H9 (cell line): ENCODE measurements around the gene MRPL27. TPM values are rescaled to one million over a fixed set of nuclear protein-coding genes. Genes with fewer than 3 reads are reported as not detected.

Experiments used
- DNase-seq: peaks from one replicate; pipeline ENCODE4 v3.0.0-alpha.2; 2017
- H2AFZ ChIP-seq: one replicate; pipeline ENCODE4 v1.6.1; 2013; ENCODE audit warnings: mild to moderate bottlenecking, low read length, control low read depth, moderate library complexity
- H2AK5ac ChIP-seq: 2 replicates; pipeline ENCODE4 v1.6.1; 2013; ENCODE audit warnings: low read length, control low read depth, mixed read lengths; ENCODE audit not compliant: insufficient read length
- H2BK120ac ChIP-seq: one replicate; pipeline ENCODE4 v1.6.1; 2013; ENCODE audit warnings: low read depth, mild to moderate bottlenecking, low read length, control low read depth, inconsistent platforms; ENCODE audit not compliant: poor library complexity, severe bottlenecking
- H2BK12ac ChIP-seq: 2 replicates; pipeline ENCODE4 v1.6.1; 2013; ENCODE audit warnings: low read length, control low read depth, mixed read lengths, low read depth; ENCODE audit not compliant: insufficient read length
- H2BK15ac ChIP-seq: 2 replicates; pipeline ENCODE4 v1.6.1; 2013; ENCODE audit warnings: low read depth, low read length, control low read depth
- H2BK20ac ChIP-seq: one replicate; pipeline ENCODE4 v1.6.1; 2013; ENCODE audit warnings: low read depth, mild to moderate bottlenecking, low read length, control low read depth, inconsistent platforms; ENCODE audit not compliant: poor library complexity, severe bottlenecking
- H2BK5ac ChIP-seq: 2 replicates; pipeline ENCODE4 v1.6.1; 2013; ENCODE audit warnings: low read length, control low read depth, mixed read lengths; ENCODE audit not compliant: insufficient read length
- H3K14ac ChIP-seq: 2 replicates; pipeline ENCODE4 v1.6.1; 2013; ENCODE audit warnings: low read length, control low read depth; ENCODE audit not compliant: insufficient read depth
- H3K18ac ChIP-seq: 2 replicates; pipeline ENCODE4 v1.6.1; 2013; ENCODE audit warnings: low read depth, mild to moderate bottlenecking, mixed read lengths, low read length, control low read depth; ENCODE audit not compliant: insufficient read length
- H3K23ac ChIP-seq: 2 replicates; pipeline ENCODE4 v1.6.1; 2013; ENCODE audit warnings: low read length, control low read depth, mixed read lengths, low read depth; ENCODE audit not compliant: insufficient read length
- H3K23me2 ChIP-seq: 2 replicates; pipeline ENCODE4 v1.6.1; 2013; ENCODE audit warnings: low read depth, mild to moderate bottlenecking, mixed read lengths, low read length, control low read depth; ENCODE audit not compliant: insufficient read length, poor library complexity, severe bottlenecking
- H3K27ac ChIP-seq: 2 replicates; pipeline ENCODE4 v1.5.1; 2013; ENCODE audit warnings: low read length, control low read depth, mixed read lengths, low read depth; ENCODE audit not compliant: insufficient read length
- H3K27me3 ChIP-seq: 2 replicates; pipeline ENCODE4 v1.6.1; 2013; ENCODE audit warnings: low read length, control low read depth, inconsistent platforms; ENCODE audit not compliant: insufficient read depth
- H3K4ac ChIP-seq: 2 replicates; pipeline ENCODE4 v1.6.1; 2013; ENCODE audit warnings: low read depth, mild to moderate bottlenecking, control low read depth, inconsistent platforms, low read length, moderate library complexity
- H3K4me1 ChIP-seq: 2 replicates; pipeline ENCODE4 v1.6.1; 2013; ENCODE audit warnings: low read length, control low read depth, inconsistent platforms; ENCODE audit not compliant: insufficient read depth
- H3K4me2 ChIP-seq: 2 replicates; pipeline ENCODE4 v1.6.1; 2013; ENCODE audit warnings: low read length, control low read depth, mixed read lengths; ENCODE audit not compliant: insufficient read length, insufficient read depth
- H3K56ac ChIP-seq: 2 replicates; pipeline ENCODE4 v1.6.1; 2013; ENCODE audit warnings: low read depth, mild to moderate bottlenecking, mixed read lengths, low read length, control low read depth; ENCODE audit not compliant: insufficient read length
- H3K79me1 ChIP-seq: 2 replicates; pipeline ENCODE4 v1.6.1; 2013; ENCODE audit warnings: low read depth, mild to moderate bottlenecking, moderate library complexity, low read length, control low read depth, inconsistent platforms; ENCODE audit not compliant: insufficient read depth, poor library complexity, severe bottlenecking
- H3K79me2 ChIP-seq: 2 replicates; pipeline ENCODE4 v1.6.1; 2013; ENCODE audit warnings: low read length, control low read depth, inconsistent platforms; ENCODE audit not compliant: insufficient read depth
- H3K9ac ChIP-seq: 2 replicates; pipeline ENCODE4 v1.6.1; 2013; ENCODE audit warnings: low read length, control low read depth, mixed read lengths; ENCODE audit not compliant: insufficient read length; ENCODE audit errors: extremely low read depth
- H3K9me3 ChIP-seq: one replicate; pipeline ENCODE4 v1.6.1; 2013; ENCODE audit warnings: low read depth, low read length, inconsistent platforms; ENCODE audit not compliant: control insufficient read depth
- H3T11ph ChIP-seq: one replicate; pipeline ENCODE4 v1.6.1; 2013; ENCODE audit warnings: mild to moderate bottlenecking, low read length, control low read depth, inconsistent platforms
- H4K20me1 ChIP-seq: one replicate; pipeline ENCODE4 v1.6.1; 2013; ENCODE audit not compliant: control insufficient read depth, insufficient read length, insufficient read depth
- H4K5ac ChIP-seq: 2 replicates; pipeline ENCODE4 v1.6.1; 2013; ENCODE audit warnings: low read depth, mild to moderate bottlenecking, mixed read lengths, low read length, control low read depth; ENCODE audit not compliant: insufficient read length
- H4K8ac ChIP-seq: replicated peaks from 2 replicates; pipeline ENCODE4 v1.6.1; 2013; ENCODE audit warnings: low read length, control low read depth, mixed read lengths, low read depth; ENCODE audit not compliant: insufficient read length
- H4K91ac ChIP-seq: 2 replicates; pipeline ENCODE4 v1.6.1; 2013; ENCODE audit warnings: low read depth, mild to moderate bottlenecking, moderate library complexity, mixed read lengths, low read length, control low read depth; ENCODE audit not compliant: insufficient read length
- H3K27ac Mint-ChIP-seq, 3 experiments: 2 replicates in 2 of 3; 3 replicates in 1 of 3; pipeline ENCODE4 v1.8.0; 2020 to 2021; ENCODE audit warnings: mixed read lengths in 3 of 3, mild to moderate bottlenecking in 1 of 3, moderate library complexity in 1 of 3
- H3K27me3 Mint-ChIP-seq: 2 replicates; pipeline ENCODE4 v1.8.0; 2021; ENCODE audit warnings: low read depth, mild to moderate bottlenecking, moderate library complexity, mixed read lengths
- H3K36me3 Mint-ChIP-seq, 3 experiments: 2 replicates in 2 of 3; 3 replicates in 1 of 3; pipeline ENCODE4 v1.8.0; 2020 to 2021; ENCODE audit warnings: low read depth in 3 of 3, mixed read lengths in 3 of 3; ENCODE audit not compliant: insufficient read depth in 1 of 3
- H3K4me1 Mint-ChIP-seq, 2 experiments: 2 replicates each; pipeline ENCODE4 v1.8.0; 2020; ENCODE audit warnings: mixed read lengths in 2 of 2
- H3K4me3 Mint-ChIP-seq, 2 experiments: 2 replicates in 1 of 2; 3 replicates in 1 of 2; pipeline ENCODE4 v1.8.0; 2020 to 2021; ENCODE audit warnings: mild to moderate bottlenecking in 2 of 2, mixed read lengths in 2 of 2, moderate library complexity in 1 of 2
- H3K9me3 Mint-ChIP-seq, 2 experiments: 2 replicates in 1 of 2; 3 replicates in 1 of 2; pipeline ENCODE4 v1.8.0; 2020; ENCODE audit warnings: mild to moderate bottlenecking in 2 of 2, mixed read lengths in 2 of 2, moderate library complexity in 1 of 2
- CTCF ChIP-seq: fragments of 200-600 bp; sonication (generic); conservative IDR thresholded peaks from 3 replicates; pipeline ENCODE4 v1.8.0; 2021; ENCODE audit warnings: antibody characterized with exemption, mild to moderate bottlenecking
- WGBS: extraction: QIAGEN DNeasy Blood & Tissue Kit; methylation state at CpG from one replicate; pipeline ENCODE4 v1.1.7; 2013; ENCODE audit warnings: missing lambda C conversion rate, low lambda C conversion rate, mixed read lengths; ENCODE audit not compliant: insufficient read length; ENCODE audit errors: extremely low coverage; 5-methylcytosine and 5-hydroxymethylcytosine counted together
- total RNA-seq: library from RNA; stranded (reverse); gene quantifications from 2 replicates; pipeline ENCODE4 v1.2.1, GENCODE V29; 2021

MRPL27 gene
- total RNA-seq, 1 experiment from 2014 or later: 85.9 TPM

GRCh38 chr17:50359998-50360461, 13.0 kb downstream of the MRPL27 start:
- no peak overlapping the region for H3K9ac ChIP-seq
- WGBS: no CpG with 5 or more reads among the region's 14 CpGs
- no peak overlapping the region for H2BK15ac ChIP-seq
- peaks cover 11 to 42% (median 35%) of the 10 kb centered on the region in 3 experiments; a peak in 5 of 7 replicates for H3K36me3 Mint-ChIP-seq
- no peak overlapping the region for H3K4me3 Mint-ChIP-seq
- H3K4me1 Mint-ChIP-seq: peaks cover 30 to 32% of the 10 kb centered on the region in 2 experiments
- H3K56ac ChIP-seq: no peak overlapping the region
- H3K9me3 Mint-ChIP-seq: no peaks in the 10 kb centered on the region
- H2BK12ac ChIP-seq: no peak overlapping the region
- no peaks in the 10 kb centered on the region for H3K9me3 ChIP-seq
- no peak overlapping the region for H3K4ac ChIP-seq
- H2AK5ac ChIP-seq: no peak overlapping the region
- no peak overlapping the region for H2BK20ac ChIP-seq
- H3K4me2 ChIP-seq: no peak overlapping the region
- H2BK120ac ChIP-seq: no peak overlapping the region
- H2BK5ac ChIP-seq: no peak overlapping the region
- no peak overlapping the region for H3K18ac ChIP-seq
- no peak overlapping the region for H4K8ac ChIP-seq
- no peak for DNase-seq
- H4K20me1 ChIP-seq: no peaks in the 10 kb centered on the region
- H3K23ac ChIP-seq: no peak overlapping the region
- H3K27me3 ChIP-seq: no peaks in the 10 kb centered on the region
- no peak overlapping the region for H4K91ac ChIP-seq
- no peaks in the 10 kb centered on the region for H3K27me3 Mint-ChIP-seq
- no peak for TF ChIP-seq CTCF
- no peaks in the 10 kb centered on the region for H3K79me1 ChIP-seq
- H3K79me2 ChIP-seq: no peaks in the 10 kb centered on the region
- H3K4me1 ChIP-seq: peaks cover 2% of the 10 kb centered on the region; the same call in 1 of the 2 replicates
- no peaks in the 10 kb centered on the region for H3K23me2 ChIP-seq
- H3T11ph ChIP-seq: no peak overlapping the region
- H2AFZ ChIP-seq: no peak overlapping the region
- no peak overlapping the region for H4K5ac ChIP-seq
- no peak overlapping the region for H3K27ac ChIP-seq
- H3K14ac ChIP-seq: no peak overlapping the region
- H3K27ac Mint-ChIP-seq: no peak overlapping the region
